GM23338 (cell line): Measurements from ENCODE around the gene ATP1B3. TPM values are rescaled to one million over a fixed set of nuclear protein-coding genes. Genes with fewer than 3 reads are reported as not detected.

Experiments
- ATAC-seq: fragments of 200-7000 bp; cut with Tn5 transposase; 3 replicates; pipeline ENCODE4 v1.9.1; 2020
- DNase-seq: peaks from one replicate; pipeline ENCODE4 v3.0.0-alpha.2; 2015; ENCODE audit warnings: low spot score
- H2AFZ ChIP-seq: fragments of 200-600 bp; sonication (generic); 2 replicates; pipeline ENCODE4 v1.8.0; 2016; ENCODE audit warnings: antibody characterized with exemption, mild to moderate bottlenecking, moderate library complexity
- H3F3A ChIP-seq: fragments of 200-600 bp; sonication (generic); replicated peaks from 2 replicates; pipeline ENCODE4 v1.8.0; 2017; ENCODE audit warnings: antibody characterized with exemption, mixed run types, low read depth
- H3K27ac ChIP-seq: fragments of 200-600 bp; sonication (generic); 2 replicates; pipeline ENCODE4 v1.6.1; 2016; ENCODE audit warnings: low read depth
- H3K27me3 ChIP-seq: fragments of 200-600 bp; sonication (generic); 2 replicates; pipeline ENCODE4 v1.8.0; 2016; ENCODE audit warnings: mild to moderate bottlenecking, mixed run types, moderate library complexity; ENCODE audit not compliant: insufficient read depth
- H3K36me3 ChIP-seq: fragments of 200-600 bp; sonication (generic); 2 replicates; pipeline ENCODE4 v1.8.0; 2016; ENCODE audit warnings: mild to moderate bottlenecking; ENCODE audit not compliant: insufficient read depth
- H3K4me1 ChIP-seq: fragments of 200-600 bp; sonication (generic); 2 replicates; pipeline ENCODE4 v1.8.0; 2016; ENCODE audit warnings: mild to moderate bottlenecking, moderate library complexity; ENCODE audit not compliant: insufficient read depth
- H3K4me2 ChIP-seq: fragments of 200-600 bp; sonication (generic); 2 replicates; pipeline ENCODE4 v1.7.1; 2017; ENCODE audit warnings: mixed run types
- H3K4me3 ChIP-seq: fragments of 200-600 bp; sonication (generic); 2 replicates; pipeline ENCODE4 v1.6.1; 2016; ENCODE audit warnings: mixed run types
- H3K79me2 ChIP-seq: fragments of 200-600 bp; sonication (generic); replicated peaks from 2 replicates; pipeline ENCODE4 v1.8.0; 2017; ENCODE audit warnings: mild to moderate bottlenecking; ENCODE audit not compliant: insufficient read depth
- H3K9me2 ChIP-seq: fragments of 200-600 bp; sonication (generic); 2 replicates; pipeline ENCODE4 v1.8.0; 2017; ENCODE audit not compliant: insufficient read depth
- H4K20me1 ChIP-seq: fragments of 200-600 bp; sonication (generic); replicated peaks from 2 replicates; pipeline ENCODE4 v1.8.0; 2017; ENCODE audit warnings: mild to moderate bottlenecking; ENCODE audit not compliant: insufficient read depth
- H3K27ac Mint-ChIP-seq: 2 replicates; pipeline ENCODE4 v1.8.0; 2020; ENCODE audit warnings: inconsistent platforms, mild to moderate bottlenecking, moderate library complexity, mixed read lengths
- H3K27me3 Mint-ChIP-seq: 3 replicates; pipeline ENCODE4 v1.8.0; 2022; ENCODE audit warnings: low read depth, mild to moderate bottlenecking, moderate library complexity, mixed read lengths, inconsistent platforms; ENCODE audit not compliant: insufficient read depth, poor library complexity
- H3K36me3 Mint-ChIP-seq: 3 replicates; pipeline ENCODE4 v1.8.0; 2021; ENCODE audit warnings: low read depth, mild to moderate bottlenecking, inconsistent platforms, moderate library complexity, mixed read lengths
- H3K4me1 Mint-ChIP-seq: 3 replicates; pipeline ENCODE4 v1.8.0; 2020; ENCODE audit warnings: mild to moderate bottlenecking, inconsistent platforms, mixed read lengths
- H3K4me3 Mint-ChIP-seq: 3 replicates; pipeline ENCODE4 v1.8.0; 2021; ENCODE audit warnings: moderate library complexity, mild to moderate bottlenecking, inconsistent platforms, mixed read lengths
- H3K9me3 Mint-ChIP-seq: 3 replicates; pipeline ENCODE4 v1.8.0; 2020; ENCODE audit warnings: moderate library complexity, mild to moderate bottlenecking, inconsistent platforms, mixed read lengths
- CREB1 ChIP-seq: fragments of 250-450 bp; sonication (Bioruptor Pico); IDR thresholded peaks from 2 replicates; pipeline ENCODE4 v1.5.0; 2020; ENCODE audit warnings: low read depth, mild to moderate bottlenecking, moderate library complexity
- EZH2 ChIP-seq: fragments of 200-600 bp; sonication (generic); IDR thresholded peaks from one replicate; pipeline ENCODE4 v1.8.0; 2017; ENCODE audit warnings: antibody characterized with exemption, mild to moderate bottlenecking, low read depth; ENCODE audit not compliant: unreplicated experiment
- EZH2phosphoT487 ChIP-seq: fragments of 200-600 bp; sonication (generic); IDR thresholded peaks from one replicate; pipeline ENCODE4 v1.8.1; 2018; ENCODE audit warnings: antibody characterized with exemption; ENCODE audit not compliant: unreplicated experiment
- NANOG ChIP-seq: IDR thresholded peaks from 2 replicates; pipeline ENCODE4 v1.6.1; 2016; ENCODE audit warnings: antibody characterized with exemption, borderline replicate concordance
- POLR2AphosphoS5 ChIP-seq: IDR thresholded peaks from 2 replicates; pipeline ENCODE4 v1.6.1; 2016; ENCODE audit warnings: antibody characterized with exemption, low read depth
- ZNF114 ChIP-seq: fragments of 250-450 bp; sonication (Bioruptor Pico); IDR thresholded peaks from 2 replicates; pipeline ENCODE4 v1.5.0; 2020; ENCODE audit warnings: mild to moderate bottlenecking, moderate library complexity
- ZNF331 ChIP-seq: fragments of 250-450 bp; sonication (Bioruptor Pico); IDR thresholded peaks from 2 replicates; pipeline ENCODE4 v1.5.0; 2020; ENCODE audit warnings: low read depth, mild to moderate bottlenecking, moderate library complexity
- polyA plus RNA-seq: library from polyadenylated mRNA; unstranded; fragments of >200 nt; fragmentation: Nextera tagmentation; extraction: Ambion mirVana; gene quantifications from 2 replicates; pipeline ENCODE4 v1.2.1, GENCODE V29; 2016
- total RNA-seq: library from RNA; depleted of rRNA; stranded (reverse); fragments of >200 nt; shearing (Covaris generic); gene quantifications from 2 replicates; pipeline ENCODE4 v1.2.3, GENCODE V29; 2014
- TF ChIP-seq, protein P1 (sequence below): IDR thresholded peaks from one replicate; pipeline ENCODE4 v1.6.1; 2018; ENCODE audit warnings: antibody characterized with exemption; ENCODE audit not compliant: unreplicated experiment
- TF ChIP-seq, protein P2 (sequence below): fragments of 250-450 bp; sonication (Bioruptor Pico); IDR thresholded peaks from 2 replicates; pipeline ENCODE4 v1.5.0; 2020; ENCODE audit warnings: mild to moderate bottlenecking, moderate library complexity
- TF ChIP-seq, protein P3 (sequence below), 2 experiments: fragments of 200-600 bp in 1 of 2; sonication (generic) in 1 of 2; conservative IDR thresholded peaks; 2 replicates each; pipeline versions ENCODE4 v1.5.1 to v1.6.1; 2016 to 2017; ENCODE audit warnings: antibody characterized with exemption in 2 of 2, low read depth in 2 of 2, mild to moderate bottlenecking in 2 of 2, moderate library complexity in 1 of 2

The ATP1B3 gene
- total and polyA plus RNA-seq, 2 experiments from 2014 or later: 135 to 315 TPM

DNA sequence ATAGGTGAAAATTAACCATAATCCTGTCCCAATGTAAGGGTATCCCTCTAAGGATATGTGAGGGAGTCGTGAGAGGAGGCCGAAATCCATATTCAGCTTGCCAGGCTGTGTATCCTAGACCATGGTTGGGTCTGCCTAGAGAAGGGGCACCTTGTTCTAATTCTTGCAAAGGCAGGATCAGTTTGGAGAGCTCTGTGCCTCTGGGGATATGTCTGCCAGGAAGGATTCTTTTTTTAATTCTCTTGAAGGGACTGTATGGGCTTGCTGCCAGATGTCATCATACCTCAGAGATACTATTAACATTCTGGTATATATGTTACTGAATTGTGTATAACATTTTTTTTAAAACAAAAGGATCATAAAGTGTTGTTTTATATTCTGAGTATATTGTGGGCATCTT, 2.4 kb downstream of the ATP1B3 start (continued):
- no peak for TF ChIP-seq EZH2phosphoT487

DNA sequence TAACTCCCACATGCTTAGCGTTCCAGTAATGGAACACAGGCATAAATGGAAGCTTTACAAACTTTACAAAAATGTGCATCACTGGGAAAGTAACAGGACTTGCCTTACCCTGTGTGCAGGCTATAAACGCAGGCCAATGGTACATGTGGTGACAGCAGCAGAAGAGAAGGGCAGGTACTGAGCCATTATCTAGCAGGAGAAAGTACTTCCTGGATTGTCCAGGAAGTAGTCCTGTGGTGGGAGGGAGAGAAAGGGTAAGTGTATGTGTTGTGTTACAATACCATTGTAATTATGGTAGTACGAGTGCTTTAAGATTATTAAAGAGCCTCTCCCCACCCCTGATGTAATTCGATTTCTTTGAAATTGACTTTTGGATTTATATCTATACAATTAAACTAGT, 5.3 kb downstream of the ATP1B3 start:
- Histone ChIP-seq H3K4me2 (no peak overlapping the region), H3F3A (no peaks in the 10 kb centered on the region), H3K27me3 (no peaks in the 10 kb centered on the region), H3K36me3 (peaks cover 11% of the 10 kb centered on the region), H3K9me2 (no peaks in the 10 kb centered on the region), H4K20me1 (peaks cover 82% of the 10 kb centered on the region), H3K4me3 (no peak overlapping the region), H3K79me2 (peaks cover 96% of the 10 kb centered on the region), H3K4me1 (peaks cover 18% of the 10 kb centered on the region), H2AFZ (no peak overlapping the region), H3K27ac (no peak overlapping the region)
- DNase-seq (no peak), ATAC-seq (no peak)
- no peak for TF ChIP-seq ZNF114
- TF ChIP-seq, protein P1, sequence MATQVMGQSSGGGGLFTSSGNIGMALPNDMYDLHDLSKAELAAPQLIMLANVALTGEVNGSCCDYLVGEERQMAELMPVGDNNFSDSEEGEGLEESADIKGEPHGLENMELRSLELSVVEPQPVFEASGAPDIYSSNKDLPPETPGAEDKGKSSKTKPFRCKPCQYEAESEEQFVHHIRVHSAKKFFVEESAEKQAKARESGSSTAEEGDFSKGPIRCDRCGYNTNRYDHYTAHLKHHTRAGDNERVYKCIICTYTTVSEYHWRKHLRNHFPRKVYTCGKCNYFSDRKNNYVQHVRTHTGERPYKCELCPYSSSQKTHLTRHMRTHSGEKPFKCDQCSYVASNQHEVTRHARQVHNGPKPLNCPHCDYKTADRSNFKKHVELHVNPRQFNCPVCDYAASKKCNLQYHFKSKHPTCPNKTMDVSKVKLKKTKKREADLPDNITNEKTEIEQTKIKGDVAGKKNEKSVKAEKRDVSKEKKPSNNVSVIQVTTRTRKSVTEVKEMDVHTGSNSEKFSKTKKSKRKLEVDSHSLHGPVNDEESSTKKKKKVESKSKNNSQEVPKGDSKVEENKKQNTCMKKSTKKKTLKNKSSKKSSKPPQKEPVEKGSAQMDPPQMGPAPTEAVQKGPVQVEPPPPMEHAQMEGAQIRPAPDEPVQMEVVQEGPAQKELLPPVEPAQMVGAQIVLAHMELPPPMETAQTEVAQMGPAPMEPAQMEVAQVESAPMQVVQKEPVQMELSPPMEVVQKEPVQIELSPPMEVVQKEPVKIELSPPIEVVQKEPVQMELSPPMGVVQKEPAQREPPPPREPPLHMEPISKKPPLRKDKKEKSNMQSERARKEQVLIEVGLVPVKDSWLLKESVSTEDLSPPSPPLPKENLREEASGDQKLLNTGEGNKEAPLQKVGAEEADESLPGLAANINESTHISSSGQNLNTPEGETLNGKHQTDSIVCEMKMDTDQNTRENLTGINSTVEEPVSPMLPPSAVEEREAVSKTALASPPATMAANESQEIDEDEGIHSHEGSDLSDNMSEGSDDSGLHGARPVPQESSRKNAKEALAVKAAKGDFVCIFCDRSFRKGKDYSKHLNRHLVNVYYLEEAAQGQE: no peak
- TF ChIP-seq POLR2AphosphoS5: no peak
- TF ChIP-seq EZH2: no peak
- no peak for TF ChIP-seq CREB1 (CRISPR knock-in tag)
- Mint-ChIP-seq H3K4me1 (peaks cover 28% of the 10 kb centered on the region), H3K4me3 (no peak overlapping the region), H3K36me3 (peaks cover 31% of the 10 kb centered on the region), H3K9me3 (no peaks in the 10 kb centered on the region), H3K27me3 (peaks cover 5% of the 10 kb centered on the region), H3K27ac (no peak overlapping the region)

DNA sequence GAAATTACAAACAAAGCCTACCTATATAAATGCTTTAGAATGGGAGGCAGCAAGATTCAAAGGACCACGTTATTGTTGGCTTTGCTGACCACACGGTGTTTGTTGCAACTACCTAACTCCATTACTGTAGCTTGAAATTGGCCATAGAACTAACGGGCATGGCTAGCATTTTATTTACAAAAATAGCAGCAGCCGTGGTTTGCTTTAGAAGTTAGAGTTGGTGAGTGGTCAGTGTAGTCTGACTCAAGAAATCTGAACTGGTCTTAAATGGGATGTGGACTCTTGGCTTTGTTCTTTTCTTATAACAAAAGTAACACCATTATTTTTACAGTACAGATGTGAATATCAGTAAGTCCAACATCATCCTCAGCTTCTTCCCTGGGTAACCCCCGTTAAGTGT, 10.6 kb downstream of the ATP1B3 start:
- no peak overlapping the region for H3K4me3 Mint-ChIP-seq
- peaks cover 99% of the 10 kb centered on the region for H3K79me2 ChIP-seq
- ATAC-seq: no peak
- H3K27ac Mint-ChIP-seq: no peak overlapping the region
- H4K20me1 ChIP-seq: peaks cover 64% of the 10 kb centered on the region
- H3K36me3 ChIP-seq: peaks cover 10% of the 10 kb centered on the region
- peaks cover 14% of the 10 kb centered on the region for H3K4me1 Mint-ChIP-seq
- DNase-seq: no peak
- H3K4me3 ChIP-seq: no peak overlapping the region
- no peaks in the 10 kb centered on the region for H3K27me3 ChIP-seq
- H3F3A ChIP-seq: no peaks in the 10 kb centered on the region
- H3K9me2 ChIP-seq: no peaks in the 10 kb centered on the region
- H3K36me3 Mint-ChIP-seq: peaks cover 40% of the 10 kb centered on the region
- no peak overlapping the region for H2AFZ ChIP-seq
- H3K27me3 Mint-ChIP-seq: peaks cover 4% of the 10 kb centered on the region
- H3K27ac ChIP-seq: no peak overlapping the region
- no peak overlapping the region for H3K4me2 ChIP-seq
- no peaks in the 10 kb centered on the region for H3K4me1 ChIP-seq
- H3K9me3 Mint-ChIP-seq: peaks cover 7% of the 10 kb centered on the region; the same call in 1 of the 3 replicates
- TF ChIP-seq, protein P2, sequence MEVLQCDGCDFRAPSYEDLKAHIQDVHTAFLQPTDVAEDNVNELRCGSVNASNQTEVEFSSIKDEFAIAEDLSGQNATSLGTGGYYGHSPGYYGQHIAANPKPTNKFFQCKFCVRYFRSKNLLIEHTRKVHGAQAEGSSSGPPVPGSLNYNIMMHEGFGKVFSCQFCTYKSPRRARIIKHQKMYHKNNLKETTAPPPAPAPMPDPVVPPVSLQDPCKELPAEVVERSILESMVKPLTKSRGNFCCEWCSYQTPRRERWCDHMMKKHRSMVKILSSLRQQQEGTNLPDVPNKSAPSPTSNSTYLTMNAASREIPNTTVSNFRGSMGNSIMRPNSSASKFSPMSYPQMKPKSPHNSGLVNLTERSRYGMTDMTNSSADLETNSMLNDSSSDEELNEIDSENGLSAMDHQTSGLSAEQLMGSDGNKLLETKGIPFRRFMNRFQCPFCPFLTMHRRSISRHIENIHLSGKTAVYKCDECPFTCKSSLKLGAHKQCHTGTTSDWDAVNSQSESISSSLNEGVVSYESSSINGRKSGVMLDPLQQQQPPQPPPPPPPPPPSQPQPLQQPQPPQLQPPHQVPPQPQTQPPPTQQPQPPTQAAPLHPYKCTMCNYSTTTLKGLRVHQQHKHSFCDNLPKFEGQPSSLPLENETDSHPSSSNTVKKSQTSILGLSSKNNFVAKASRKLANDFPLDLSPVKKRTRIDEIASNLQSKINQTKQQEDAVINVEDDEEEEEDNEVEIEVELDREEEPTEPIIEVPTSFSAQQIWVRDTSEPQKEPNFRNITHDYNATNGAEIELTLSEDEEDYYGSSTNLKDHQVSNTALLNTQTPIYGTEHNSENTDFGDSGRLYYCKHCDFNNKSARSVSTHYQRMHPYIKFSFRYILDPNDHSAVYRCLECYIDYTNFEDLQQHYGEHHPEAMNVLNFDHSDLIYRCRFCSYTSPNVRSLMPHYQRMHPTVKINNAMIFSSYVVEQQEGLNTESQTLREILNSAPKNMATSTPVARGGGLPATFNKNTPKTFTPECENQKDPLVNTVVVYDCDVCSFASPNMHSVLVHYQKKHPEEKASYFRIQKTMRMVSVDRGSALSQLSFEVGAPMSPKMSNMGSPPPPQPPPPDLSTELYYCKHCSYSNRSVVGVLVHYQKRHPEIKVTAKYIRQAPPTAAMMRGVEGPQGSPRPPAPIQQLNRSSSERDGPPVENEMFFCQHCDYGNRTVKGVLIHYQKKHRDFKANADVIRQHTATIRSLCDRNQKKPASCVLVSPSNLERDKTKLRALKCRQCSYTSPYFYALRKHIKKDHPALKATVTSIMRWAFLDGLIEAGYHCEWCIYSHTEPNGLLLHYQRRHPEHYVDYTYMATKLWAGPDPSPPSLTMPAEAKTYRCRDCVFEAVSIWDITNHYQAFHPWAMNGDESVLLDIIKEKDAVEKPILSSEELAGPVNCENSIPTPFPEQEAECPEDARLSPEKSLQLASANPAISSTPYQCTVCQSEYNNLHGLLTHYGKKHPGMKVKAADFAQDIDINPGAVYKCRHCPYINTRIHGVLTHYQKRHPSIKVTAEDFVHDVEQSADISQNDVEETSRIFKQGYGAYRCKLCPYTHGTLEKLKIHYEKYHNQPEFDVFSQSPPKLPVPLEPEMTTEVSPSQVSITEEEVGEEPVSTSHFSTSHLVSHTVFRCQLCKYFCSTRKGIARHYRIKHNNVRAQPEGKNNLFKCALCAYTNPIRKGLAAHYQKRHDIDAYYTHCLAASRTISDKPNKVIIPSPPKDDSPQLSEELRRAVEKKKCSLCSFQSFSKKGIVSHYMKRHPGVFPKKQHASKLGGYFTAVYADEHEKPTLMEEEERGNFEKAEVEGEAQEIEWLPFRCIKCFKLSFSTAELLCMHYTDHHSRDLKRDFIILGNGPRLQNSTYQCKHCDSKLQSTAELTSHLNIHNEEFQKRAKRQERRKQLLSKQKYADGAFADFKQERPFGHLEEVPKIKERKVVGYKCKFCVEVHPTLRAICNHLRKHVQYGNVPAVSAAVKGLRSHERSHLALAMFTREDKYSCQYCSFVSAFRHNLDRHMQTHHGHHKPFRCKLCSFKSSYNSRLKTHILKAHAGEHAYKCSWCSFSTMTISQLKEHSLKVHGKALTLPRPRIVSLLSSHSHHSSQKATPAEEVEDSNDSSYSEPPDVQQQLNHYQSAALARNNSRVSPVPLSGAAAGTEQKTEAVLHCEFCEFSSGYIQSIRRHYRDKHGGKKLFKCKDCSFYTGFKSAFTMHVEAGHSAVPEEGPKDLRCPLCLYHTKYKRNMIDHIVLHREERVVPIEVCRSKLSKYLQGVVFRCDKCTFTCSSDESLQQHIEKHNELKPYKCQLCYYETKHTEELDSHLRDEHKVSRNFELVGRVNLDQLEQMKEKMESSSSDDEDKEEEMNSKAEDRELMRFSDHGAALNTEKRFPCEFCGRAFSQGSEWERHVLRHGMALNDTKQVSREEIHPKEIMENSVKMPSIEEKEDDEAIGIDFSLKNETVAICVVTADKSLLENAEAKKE (CRISPR knock-in tag): no peak
- TF ChIP-seq, protein P3, sequence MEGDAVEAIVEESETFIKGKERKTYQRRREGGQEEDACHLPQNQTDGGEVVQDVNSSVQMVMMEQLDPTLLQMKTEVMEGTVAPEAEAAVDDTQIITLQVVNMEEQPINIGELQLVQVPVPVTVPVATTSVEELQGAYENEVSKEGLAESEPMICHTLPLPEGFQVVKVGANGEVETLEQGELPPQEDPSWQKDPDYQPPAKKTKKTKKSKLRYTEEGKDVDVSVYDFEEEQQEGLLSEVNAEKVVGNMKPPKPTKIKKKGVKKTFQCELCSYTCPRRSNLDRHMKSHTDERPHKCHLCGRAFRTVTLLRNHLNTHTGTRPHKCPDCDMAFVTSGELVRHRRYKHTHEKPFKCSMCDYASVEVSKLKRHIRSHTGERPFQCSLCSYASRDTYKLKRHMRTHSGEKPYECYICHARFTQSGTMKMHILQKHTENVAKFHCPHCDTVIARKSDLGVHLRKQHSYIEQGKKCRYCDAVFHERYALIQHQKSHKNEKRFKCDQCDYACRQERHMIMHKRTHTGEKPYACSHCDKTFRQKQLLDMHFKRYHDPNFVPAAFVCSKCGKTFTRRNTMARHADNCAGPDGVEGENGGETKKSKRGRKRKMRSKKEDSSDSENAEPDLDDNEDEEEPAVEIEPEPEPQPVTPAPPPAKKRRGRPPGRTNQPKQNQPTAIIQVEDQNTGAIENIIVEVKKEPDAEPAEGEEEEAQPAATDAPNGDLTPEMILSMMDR (conservative IDR thresholded peaks at IDR 0.05; ENCODE audit: low read depth in 2 of 2): no peak
- TF ChIP-seq NANOG: no peak
- no peak for TF ChIP-seq ZNF331 (CRISPR knock-in tag)
